ENCODE results near the gene TOMM70. TPM values are rescaled to one million over a fixed set of nuclear protein-coding genes. Genes with fewer than 3 reads are reported as not detected.

The TOMM70 gene
- total and polyA plus RNA-seq, 12 donors = 11.4 to 95.2 (median 39.8) TPM

DNA sequence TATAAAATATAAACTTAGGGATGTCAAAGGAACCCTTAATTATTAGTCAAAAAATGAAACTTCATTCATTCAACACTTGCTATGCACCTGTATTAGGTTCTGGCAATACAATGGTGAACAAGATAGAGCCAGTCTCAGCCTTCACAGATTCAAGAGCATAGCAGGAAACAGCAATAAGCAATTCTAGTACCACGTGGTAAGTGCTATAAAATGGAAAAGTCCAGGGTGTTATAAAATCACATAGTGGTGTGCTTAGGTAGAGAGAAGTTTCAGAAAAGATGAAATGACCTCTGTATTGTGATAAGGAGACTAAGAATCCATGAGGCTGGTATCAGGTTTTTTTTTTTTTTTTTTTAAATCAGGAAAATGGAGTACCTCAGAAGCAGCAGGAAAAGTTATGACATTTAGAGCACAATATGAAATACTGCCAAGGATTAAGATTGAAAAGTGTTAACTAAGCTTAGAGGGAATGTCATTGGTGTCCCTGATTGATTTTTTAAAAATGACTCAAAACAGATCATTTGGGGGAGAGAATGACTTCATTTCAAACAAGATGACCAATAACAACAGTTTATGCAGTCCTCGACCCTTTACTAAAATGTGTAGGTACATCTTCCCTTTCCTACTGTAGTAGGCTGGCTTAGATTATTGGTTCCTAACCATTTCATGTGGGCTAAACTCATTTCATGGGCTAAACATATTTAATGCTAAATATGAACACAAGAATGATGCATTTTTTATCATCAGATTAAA lies 5.0 kb downstream of the TOMM70 start:
- Histone ChIP-seq H3K27ac (no peak overlapping the region), H3K9me3 (replicated peaks in 1 of 3) (no peaks in the 10 kb centered on the region), H3K4me1 (replicated peaks in 1 of 2) (peaks cover 17 to 42% of the 10 kb centered on the region in 2 donors), H3K36me3 (replicated peaks in 1 of 2) (no peaks in the 10 kb centered on the region), H3K4me3 (no peak overlapping the region), H3K27me3 (no peaks in the 10 kb centered on the region)
- DNase-seq = no peak
- intact Hi-C loops (cut with DNase I) = no loop called here
- TF ChIP-seq POLR2A (IDR thresholded peaks at IDR 0.05) = no peak
- no peak for TF ChIP-seq CTCF (IDR thresholded peaks at IDR 0.05)
- WGBS, 4 donors = 61 to 68% (median 65%) methylated on average over 2 of the region's 2 CpGs

- Histone ChIP-seq H3K27me3 (no peaks in the 10 kb centered on the region), H3K4me1 (replicated peaks in 1 of 2) (peaks cover 2 to 15% of the 10 kb centered on the region in 2 donors), H3K36me3 (replicated peaks in 1 of 2) (peaks cover 0 to 4% of the 10 kb centered on the region in 2 donors), H3K4me3 (no peak overlapping the region), H3K27ac (no peak overlapping the region), H3K9me3 (replicated peaks in 1 of 3) (peaks cover 0 to 5% (median 0%) of the 10 kb centered on the region in 3 donors)
- WGBS, 4 donors = 86 to 100% (median 97%) methylated on average over 1 of the region's 1 CpG
- intact Hi-C loops (cut with DNase I) = no loop called here
- TF ChIP-seq POLR2A (IDR thresholded peaks at IDR 0.05) = no peak
- no peak for TF ChIP-seq CTCF (IDR thresholded peaks at IDR 0.05)
- DNase-seq = no peak
These were observed 11.9 kb downstream of the TOMM70 start for GRCh38 chr3:100389025-100389424.

- intact Hi-C loops (cut with DNase I) = no loop called here
- no peaks in the 10 kb centered on the region for H3K27me3 ChIP-seq
- H3K27ac ChIP-seq = no peak overlapping the region
- H3K4me3 ChIP-seq = no peak overlapping the region
- no peak for TF ChIP-seq POLR2A (IDR thresholded peaks at IDR 0.05)
- TF ChIP-seq CTCF (IDR thresholded peaks at IDR 0.05) = no peak
- peaks cover 0 to 13% of the 10 kb centered on the region in 2 donors for H3K36me3 ChIP-seq (replicated peaks in 1 of 2)
- no peak for DNase-seq
- H3K4me1 ChIP-seq (replicated peaks in 1 of 2) = peaks cover 2 to 15% of the 10 kb centered on the region in 2 donors
- H3K9me3 ChIP-seq (replicated peaks in 1 of 3) = peaks cover 0 to 5% (median 0%) of the 10 kb centered on the region in 3 donors
These were observed 14.3 kb downstream of the TOMM70 start for GRCh38 chr3:100386437-100387074.

DNA sequence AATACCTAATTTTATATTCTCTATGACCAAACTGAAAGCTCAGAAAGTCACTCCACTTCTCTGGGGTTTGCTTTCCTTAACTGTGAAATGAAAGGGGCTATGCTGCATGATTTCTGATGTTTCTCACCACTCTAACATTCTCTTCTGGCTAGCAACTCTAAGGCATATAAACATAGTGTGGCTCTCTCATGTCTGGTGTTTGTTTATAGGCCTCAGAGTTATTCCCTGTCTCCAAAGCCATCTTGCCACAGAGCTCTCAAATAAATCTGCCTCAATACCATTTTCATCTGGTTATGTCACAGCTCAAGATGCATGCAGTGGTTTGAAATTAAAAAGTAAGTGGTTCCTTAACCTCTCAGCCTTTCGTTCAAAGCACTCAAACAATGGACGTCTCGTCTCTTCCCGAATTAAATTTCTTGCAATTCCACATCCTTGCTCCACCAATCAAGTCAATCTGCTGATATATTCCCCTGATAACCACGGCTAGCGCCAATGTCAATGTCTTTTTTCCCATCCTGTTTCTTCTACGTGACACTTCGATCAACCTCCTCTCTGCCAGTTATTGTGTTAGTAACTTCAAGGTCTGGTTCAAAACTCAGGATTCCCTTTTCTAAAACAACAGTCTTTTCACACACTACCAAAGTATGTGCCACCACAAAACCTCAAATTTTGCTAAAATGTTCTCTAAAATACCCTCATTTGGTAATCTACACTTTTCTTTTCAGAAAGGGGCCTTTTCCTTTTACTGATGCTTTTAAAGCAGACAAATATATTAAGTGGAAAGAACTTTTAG lies 16.0 kb downstream of the TOMM70 start:
- WGBS, 4 donors = 84 to 91% (median 87%) methylated on average over 8 of the region's 8 CpGs
- DNase-seq = no peak
- Histone ChIP-seq H3K27ac (no peak overlapping the region), H3K27me3 (no peaks in the 10 kb centered on the region), H3K9me3 (replicated peaks in 1 of 3) (peaks cover 0 to 5% (median 0%) of the 10 kb centered on the region in 3 donors), H3K4me1 (replicated peaks in 1 of 2) (peaks cover 2 to 15% of the 10 kb centered on the region in 2 donors), H3K36me3 (replicated peaks in 1 of 2) (peaks cover 0 to 23% of the 10 kb centered on the region in 2 donors), H3K4me3 (no peak overlapping the region)
- intact Hi-C loops (cut with DNase I) = no loop called here
- TF ChIP-seq POLR2A (IDR thresholded peaks at IDR 0.05) = no peak
- TF ChIP-seq CTCF (IDR thresholded peaks at IDR 0.05) = no peak

All from adrenal gland (tissue), 12 donors.